Right lobe of liver (tissue), 4 donors: ENCODE measurements around the gene NATD1.

Experiments used
- CTCF ChIP-seq, 4 donors: fragments of 200-600 bp in 3 of 4; fragments of 450-650 bp in 1 of 4; IDR thresholded peaks; one replicate each; pipeline versions ENCODE4 v1.5.1 to v1.8.0; 2016 to 2022; ENCODE audit warnings: antibody characterized with exemption in 4 of 4, mild to moderate bottlenecking in 2 of 4
- POLR2A ChIP-seq: fragments of 450-650 bp; IDR thresholded peaks from one replicate; pipeline ENCODE4 v1.6.1; 2017; ENCODE audit warnings: antibody characterized with exemption, mild to moderate bottlenecking
- donor health status: DM: no; HTN: no; CAD: no.
- donor health status: DM: no; HTN: no; CAD: no.
- donor health status: DM: no; HTN: yes; CAD: no.

- TF ChIP-seq CTCF (IDR thresholded peaks at IDR 0.05) (no peak), POLR2A (no peak)
Measured at GRCh38 chr17:21196126-21196525, 57.1 kb downstream of the NATD1 start.
